ENCODE data around the gene DLL1.

- TF ChIP-seq CTCF (IDR thresholded peaks at IDR 0.05 in 2 of 3, conservative IDR thresholded peaks at IDR 0.05 in 1 of 3; ENCODE audit: insufficient read depth in 2 of 3, low read depth in 1 of 3, low read length in 3 of 3) (no peak), JUNB (CRISPR knock-in tag; conservative IDR thresholded peaks at IDR 0.05) (no peak), ZNF589 (CRISPR knock-in tag; IDR thresholded peaks at IDR 0.05; ENCODE audit: low read depth) (no peak), ZNF224 (CRISPR knock-in tag; IDR thresholded peaks at IDR 0.05) (no peak), STAT5B (CRISPR knock-in tag; IDR thresholded peaks at IDR 0.05) (no peak), HCFC1 (IDR thresholded peaks at IDR 0.05; ENCODE audit: low read depth, low read length) (no peak), MTF1 (CRISPR knock-in tag; IDR thresholded peaks at IDR 0.05; ENCODE audit: borderline replicate concordance) (no peak), POLR2AphosphoS5 (IDR thresholded peaks at IDR 0.05; ENCODE audit: control insufficient read depth, insufficient read depth, low read depth, low read length) (no peak)
Measured at GRCh38 chr6:170287371-170287876, 3.5 kb downstream of the DLL1 start.
